Measurements from ENCODE around the gene HNRNPL.

Gene HNRNPL

GRCh38 chr19:38853214-38853613 lies 3.4 kb upstream of the HNRNPL start:
- peaks cover 9% of the 10 kb centered on the region for H3K4me1 ChIP-seq
- H3K79me2 ChIP-seq, result peaks cover 10% of the 10 kb centered on the region
- H3K9ac ChIP-seq, result no peak overlapping the region
- no peak overlapping the region for H3K27ac ChIP-seq
- no peaks in the 10 kb centered on the region for H3K9me3 ChIP-seq (ENCODE audit: control insufficient read depth, low read length)
- no peaks in the 10 kb centered on the region for H3K36me3 ChIP-seq (ENCODE audit: control insufficient read depth, insufficient read depth, low read length)
- H2AFZ ChIP-seq, result no peak overlapping the region
- no peaks in the 10 kb centered on the region for H3K27me3 ChIP-seq (ENCODE audit: control insufficient read depth, insufficient read depth, low read length)
- no peak for TF ChIP-seq CTCF (IDR thresholded peaks at IDR 0.05)
- H3K4me2 ChIP-seq (ENCODE audit: low read length), result no peak overlapping the region
- no peak overlapping the region for H3K4me3 ChIP-seq (ENCODE audit: low read depth, low read length)

GRCh38 chr19:38852231-38853044 lies 2.7 kb upstream of the HNRNPL start:
- TF ChIP-seq CTCF (IDR thresholded peaks at IDR 0.05), result no peak
- H3K27ac ChIP-seq, result peak overlapping the region; percentile 97

GRCh38 chr19:38851622-38852230 lies 1.9 kb upstream of the HNRNPL start:
- H3K4me1 ChIP-seq, result peaks cover 14% of the 10 kb centered on the region
- H3K79me2 ChIP-seq, result peaks cover 21% of the 10 kb centered on the region
- peak overlapping the region; percentile 84 for H2AFZ ChIP-seq
- TF ChIP-seq CTCF (IDR thresholded peaks at IDR 0.05), result no peak
- peak overlapping the region; percentile 29 for H3K9ac ChIP-seq
- no peaks in the 10 kb centered on the region for H3K36me3 ChIP-seq (ENCODE audit: control insufficient read depth, insufficient read depth, low read length)
- peak overlapping the region; percentile 97 for H3K27ac ChIP-seq
- H3K9me3 ChIP-seq (ENCODE audit: control insufficient read depth, low read length), result no peaks in the 10 kb centered on the region
- H3K4me2 ChIP-seq (ENCODE audit: low read length), result peak overlapping the region; percentile 93
- no peaks in the 10 kb centered on the region for H3K27me3 ChIP-seq (ENCODE audit: control insufficient read depth, insufficient read depth, low read length)
- H3K4me3 ChIP-seq (ENCODE audit: low read depth, low read length), result peak overlapping the region; percentile 91

More at GRCh38 chr19:38852231-38853044, 2.7 kb upstream of the HNRNPL start:
- no peaks in the 10 kb centered on the region for H3K9me3 ChIP-seq (ENCODE audit: control insufficient read depth, low read length)
- H3K79me2 ChIP-seq, result peaks cover 16% of the 10 kb centered on the region
- peak overlapping the region; percentile 68 for H3K4me2 ChIP-seq (ENCODE audit: low read length)
- H3K9ac ChIP-seq, result peak overlapping the region; percentile 68
- no peaks in the 10 kb centered on the region for H3K36me3 ChIP-seq (ENCODE audit: control insufficient read depth, insufficient read depth, low read length)
- H3K4me3 ChIP-seq (ENCODE audit: low read depth, low read length), result peak overlapping the region; percentile 91
- no peaks in the 10 kb centered on the region for H3K27me3 ChIP-seq (ENCODE audit: control insufficient read depth, insufficient read depth, low read length)
- H3K4me1 ChIP-seq, result peaks cover 13% of the 10 kb centered on the region
- H2AFZ ChIP-seq, result peak overlapping the region; percentile 82

- H3K9ac ChIP-seq, result peak overlapping the region; percentile 29
- peak overlapping the region; percentile 93 for H3K4me2 ChIP-seq (ENCODE audit: low read length)
- H3K27ac ChIP-seq, result peak overlapping the region; percentile 93
- H3K4me1 ChIP-seq, result peaks cover 14% of the 10 kb centered on the region
- peak overlapping the region; percentile 84 for H2AFZ ChIP-seq
- H3K36me3 ChIP-seq (ENCODE audit: control insufficient read depth, insufficient read depth, low read length), result no peaks in the 10 kb centered on the region
- H3K9me3 ChIP-seq (ENCODE audit: control insufficient read depth, low read length), result no peaks in the 10 kb centered on the region
- H3K27me3 ChIP-seq (ENCODE audit: control insufficient read depth, insufficient read depth, low read length), result no peaks in the 10 kb centered on the region
- peak overlapping the region; percentile 70 for H3K4me3 ChIP-seq (ENCODE audit: low read depth, low read length)
- peaks cover 25% of the 10 kb centered on the region for H3K79me2 ChIP-seq
- peak; percentile 3 for TF ChIP-seq CTCF (IDR thresholded peaks at IDR 0.05)
Measured at GRCh38 chr19:38850976-38851621, 1.3 kb upstream of the HNRNPL start.
